ENCODE measurements around the gene TMEM30B. TPM values are rescaled to one million over a fixed set of nuclear protein-coding genes. Genes with fewer than 3 reads are reported as not detected.

TMEM30B gene
- total RNA-seq: 1 to 10 TPM in 3 of 4 donors, under 1 TPM in 1; 0.83 to 4.4 (median 3.0) TPM

GRCh38 chr14:61281186-61281947, at the start of gene TMEM30B:
TSS of gene TMEM30B (minus strand) at chr14:61281338. CDS start at chr14:61281147, 191 bp downstream.
- intact Hi-C loops (cut with DNase I): no loop called here
- Histone ChIP-seq H3K4me1 (peaks cover 9 to 22% (median 18%) of the 10 kb centered on the region in 4 donors), H3K27ac (replicated peaks in 1 of 4) (peak within 1 kb of the TSS; percentile 69 to 81 (median 77)), H3K27me3 (peaks cover 0 to 38% (median 11%) of the 10 kb centered on the region in 4 donors), H3K4me3 (peak within 1 kb of the TSS; percentile 55 to 63 (median 60)), H3K9me3 (no peaks in the 10 kb centered on the region), H3K36me3 (no peaks in the 10 kb centered on the region)
- DNase-seq (ENCODE audit: extremely low spot score): no peak
- TF ChIP-seq EP300 (IDR thresholded peaks at IDR 0.05) (no peak), POLR2AphosphoS5 (IDR thresholded peaks at IDR 0.05) (no peak), POLR2A (IDR thresholded peaks at IDR 0.05; ENCODE audit: low read depth) (no peak), CTCF (IDR thresholded peaks at IDR 0.05) (no peak)
- 54% methylated on average over 17 of the region's 43 CpGs for WGBS

- DNase-seq (ENCODE audit: extremely low spot score): no peak
- Histone ChIP-seq H3K4me1 (peaks cover 0 to 16% (median 3%) of the 10 kb centered on the region in 4 donors), H3K27ac (replicated peaks in 1 of 4) (peak overlapping the region in 1 of 4 donors; percentile 37), H3K9me3 (peaks cover 0 to 4% (median 0%) of the 10 kb centered on the region in 4 donors), H3K36me3 (no peaks in the 10 kb centered on the region), H3K4me3 (no peak overlapping the region), H3K27me3 (no peaks in the 10 kb centered on the region)
- 82% methylated on average over 1 of the region's 1 CpG for WGBS
- intact Hi-C loops (cut with DNase I): no loop called here
- TF ChIP-seq EP300 (IDR thresholded peaks at IDR 0.05): no peak
- no peak for TF ChIP-seq POLR2A (IDR thresholded peaks at IDR 0.05; ENCODE audit: low read depth)
- TF ChIP-seq CTCF (IDR thresholded peaks at IDR 0.05): no peak
- no peak for TF ChIP-seq POLR2AphosphoS5 (IDR thresholded peaks at IDR 0.05)
These were observed 49.4 kb upstream of the TMEM30B start for GRCh38 chr14:61330511-61330910.

GRCh38 chr14:61329478-61330051, 48.4 kb upstream of the TMEM30B start:
- no peak for TF ChIP-seq POLR2A (IDR thresholded peaks at IDR 0.05; ENCODE audit: low read depth)
- TF ChIP-seq EP300 (IDR thresholded peaks at IDR 0.05): no peak
- no peak for TF ChIP-seq POLR2AphosphoS5 (IDR thresholded peaks at IDR 0.05)
- no peak for TF ChIP-seq CTCF (IDR thresholded peaks at IDR 0.05)
- H3K9me3 ChIP-seq: peaks cover 0 to 4% (median 0%) of the 10 kb centered on the region in 4 donors
- no peak for DNase-seq (ENCODE audit: extremely low spot score)
- 89% methylated on average over 8 of the region's 8 CpGs for WGBS
- H3K4me1 ChIP-seq: peaks cover 0 to 16% (median 2%) of the 10 kb centered on the region in 4 donors
- H3K36me3 ChIP-seq: no peaks in the 10 kb centered on the region
- no peaks in the 10 kb centered on the region for H3K27me3 ChIP-seq
- no peak overlapping the region for H3K4me3 ChIP-seq
- H3K27ac ChIP-seq (replicated peaks in 1 of 4): peak overlapping the region in 3 of 4 donors; percentile 19 to 43 (median 37)
- intact Hi-C loops (cut with DNase I): no loop called here

- Histone ChIP-seq H3K9me3 (peaks cover 0 to 4% (median 0%) of the 10 kb centered on the region in 4 donors), H3K4me1 (peaks cover 0 to 16% (median 0%) of the 10 kb centered on the region in 4 donors), H3K4me3 (no peak overlapping the region), H3K27me3 (peaks cover 0 to 3% (median 0%) of the 10 kb centered on the region in 4 donors), H3K36me3 (no peaks in the 10 kb centered on the region), H3K27ac (replicated peaks in 1 of 4) (peak overlapping the region in 3 of 4 donors; percentile 23 to 41 (median 34))
- no peak for DNase-seq (ENCODE audit: extremely low spot score)
- TF ChIP-seq POLR2A (IDR thresholded peaks at IDR 0.05; ENCODE audit: low read depth) (no peak), EP300 (IDR thresholded peaks at IDR 0.05) (no peak), POLR2AphosphoS5 (IDR thresholded peaks at IDR 0.05) (no peak), CTCF (IDR thresholded peaks at IDR 0.05) (no peak)
- WGBS: 98% methylated on average over 4 of the region's 4 CpGs
- intact Hi-C loops (cut with DNase I): no loop called here
These were observed 47.6 kb upstream of the TMEM30B start for GRCh38 chr14:61328626-61329262.
